GM12892 (cell line): Measurements from ENCODE around the gene LHX2.

Experiments
- POLR2A ChIP-seq: IDR thresholded peaks from 2 replicates; pipeline ENCODE4 v1.6.1; 2011; ENCODE audit warnings: low read depth, low read length, control low read depth
- TAF1 ChIP-seq: IDR thresholded peaks from 2 replicates; pipeline ENCODE4 v1.6.1; 2011; ENCODE audit warnings: low read depth, mild to moderate bottlenecking, control low read depth, low read length, borderline replicate concordance

GRCh38 chr9:124035001-124035650, 23.6 kb downstream of the LHX2 start:
- TF ChIP-seq POLR2A (no peak), TAF1 (no peak)
